ENCODE measurements around the gene SEC24D. TPM values are rescaled to one million over a fixed set of nuclear protein-coding genes. Genes with fewer than 3 reads are reported as not detected.

SEC24D gene
- polyA plus RNA-seq, 1 experiment: 80.3 TPM

DNA sequence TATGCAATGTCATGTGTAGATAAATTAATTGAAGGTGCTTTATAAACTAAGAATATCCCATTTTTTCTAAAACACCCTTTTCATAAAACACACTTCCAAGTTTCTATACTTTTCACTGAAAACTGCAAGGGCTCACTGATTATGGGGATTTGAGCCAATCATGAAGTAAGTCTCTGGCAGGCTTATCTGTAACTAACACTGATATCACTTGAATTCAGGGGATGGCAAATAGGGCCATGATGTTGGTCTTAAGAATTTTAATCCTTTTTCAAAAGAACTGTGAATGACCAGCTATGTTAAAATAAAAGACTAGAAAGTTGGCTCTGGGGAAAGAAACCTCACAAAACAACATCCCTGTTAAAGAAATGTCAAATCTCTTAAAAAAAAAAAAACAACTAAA, 13.0 kb upstream of the SEC24D start:
- TF ChIP-seq, protein P1, sequence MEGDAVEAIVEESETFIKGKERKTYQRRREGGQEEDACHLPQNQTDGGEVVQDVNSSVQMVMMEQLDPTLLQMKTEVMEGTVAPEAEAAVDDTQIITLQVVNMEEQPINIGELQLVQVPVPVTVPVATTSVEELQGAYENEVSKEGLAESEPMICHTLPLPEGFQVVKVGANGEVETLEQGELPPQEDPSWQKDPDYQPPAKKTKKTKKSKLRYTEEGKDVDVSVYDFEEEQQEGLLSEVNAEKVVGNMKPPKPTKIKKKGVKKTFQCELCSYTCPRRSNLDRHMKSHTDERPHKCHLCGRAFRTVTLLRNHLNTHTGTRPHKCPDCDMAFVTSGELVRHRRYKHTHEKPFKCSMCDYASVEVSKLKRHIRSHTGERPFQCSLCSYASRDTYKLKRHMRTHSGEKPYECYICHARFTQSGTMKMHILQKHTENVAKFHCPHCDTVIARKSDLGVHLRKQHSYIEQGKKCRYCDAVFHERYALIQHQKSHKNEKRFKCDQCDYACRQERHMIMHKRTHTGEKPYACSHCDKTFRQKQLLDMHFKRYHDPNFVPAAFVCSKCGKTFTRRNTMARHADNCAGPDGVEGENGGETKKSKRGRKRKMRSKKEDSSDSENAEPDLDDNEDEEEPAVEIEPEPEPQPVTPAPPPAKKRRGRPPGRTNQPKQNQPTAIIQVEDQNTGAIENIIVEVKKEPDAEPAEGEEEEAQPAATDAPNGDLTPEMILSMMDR (IDR thresholded peaks at IDR 0.05; ENCODE audit: insufficient read depth, low read depth, low read length): no peak
- Histone ChIP-seq H3K4me3 (ENCODE audit: low read depth, low read length) (no peak overlapping the region), H3K27me3 (ENCODE audit: control insufficient read depth, insufficient read depth, low read length) (no peaks in the 10 kb centered on the region), H3K36me3 (ENCODE audit: control insufficient read depth, insufficient read depth, low read length) (no peaks in the 10 kb centered on the region)
- ChIA-PET CTCF (interaction anchor here (2.1 kb wide), 1 partner anchor 10 kb away, joined by 5 read pairs; no protein-coding TSS in a partner anchor), POLR2A (no interaction called here)
- no peak for DNase-seq (ENCODE audit: low read depth)

DNA sequence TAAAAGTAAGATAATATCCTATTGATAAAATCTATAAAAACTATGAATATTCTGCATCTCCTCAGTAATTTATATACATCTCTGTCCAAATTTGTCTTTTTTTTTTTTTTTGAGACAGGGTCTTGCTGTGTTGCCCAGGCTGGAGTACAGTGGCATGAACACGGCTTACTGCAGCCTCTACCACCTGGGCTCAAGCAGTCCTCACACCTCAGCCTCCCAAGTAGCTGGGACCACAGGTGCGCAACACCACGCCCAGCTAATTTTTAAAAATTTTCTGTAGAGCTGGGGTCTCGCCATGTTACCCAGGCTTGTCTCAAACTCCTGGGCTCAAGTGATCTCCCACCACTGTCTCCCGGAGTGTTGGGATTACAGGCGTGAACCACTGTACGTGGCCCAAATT, 12.3 kb upstream of the SEC24D start:
- DNase-seq (ENCODE audit: low read depth): no peak
- no peaks in the 10 kb centered on the region for H3K27me3 ChIP-seq (ENCODE audit: control insufficient read depth, insufficient read depth, low read length)
- no peak overlapping the region for H3K4me3 ChIP-seq (ENCODE audit: low read depth, low read length)
- TF ChIP-seq, protein P1 (IDR thresholded peaks at IDR 0.05; ENCODE audit: insufficient read depth, low read depth, low read length): no peak
- ChIA-PET POLR2A (no interaction called here), CTCF (interaction anchor here (2.1 to 3.1 kb wide), 2 partner anchors 11 to 17 kb away, joined by 6 to 10 read pairs; partner anchors contain the start of gene SEC24D)
- no peaks in the 10 kb centered on the region for H3K36me3 ChIP-seq (ENCODE audit: control insufficient read depth, insufficient read depth, low read length)

DNA sequence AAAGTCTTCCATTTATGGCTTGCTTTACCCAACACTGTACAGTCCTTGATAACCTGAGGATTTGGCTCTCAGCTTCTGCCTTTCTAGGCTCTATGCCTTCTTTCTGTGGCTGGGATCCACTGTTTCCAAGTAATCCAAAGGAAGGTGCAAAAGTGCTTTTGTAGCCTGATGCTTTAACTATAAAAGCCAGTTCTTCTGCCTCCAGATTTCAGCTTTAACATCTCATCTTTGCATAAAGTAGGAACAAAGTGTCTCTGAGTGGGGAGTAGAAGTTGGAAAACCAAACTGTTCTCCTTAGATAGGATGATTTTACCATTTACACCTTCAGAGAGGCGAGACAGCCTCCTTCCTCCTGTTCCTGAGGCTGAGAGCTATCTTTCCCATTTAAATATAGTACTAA, 11.1 kb upstream of the SEC24D start:
- TF ChIP-seq, protein P1 (IDR thresholded peaks at IDR 0.05; ENCODE audit: insufficient read depth, low read depth, low read length): no peak
- H3K36me3 ChIP-seq (ENCODE audit: control insufficient read depth, insufficient read depth, low read length): no peaks in the 10 kb centered on the region
- H3K27me3 ChIP-seq (ENCODE audit: control insufficient read depth, insufficient read depth, low read length): no peaks in the 10 kb centered on the region
- DNase-seq (ENCODE audit: low read depth): no peak
- no peak overlapping the region for H3K4me3 ChIP-seq (ENCODE audit: low read depth, low read length)
- POLR2A ChIA-PET: no interaction called here
- CTCF ChIA-PET: interaction anchor here (0.7 to 3.1 kb wide), 3 partner anchors 10 to 18 kb away, joined by 3 to 10 read pairs (median 6); partner anchors contain the start of gene SEC24D

DNA sequence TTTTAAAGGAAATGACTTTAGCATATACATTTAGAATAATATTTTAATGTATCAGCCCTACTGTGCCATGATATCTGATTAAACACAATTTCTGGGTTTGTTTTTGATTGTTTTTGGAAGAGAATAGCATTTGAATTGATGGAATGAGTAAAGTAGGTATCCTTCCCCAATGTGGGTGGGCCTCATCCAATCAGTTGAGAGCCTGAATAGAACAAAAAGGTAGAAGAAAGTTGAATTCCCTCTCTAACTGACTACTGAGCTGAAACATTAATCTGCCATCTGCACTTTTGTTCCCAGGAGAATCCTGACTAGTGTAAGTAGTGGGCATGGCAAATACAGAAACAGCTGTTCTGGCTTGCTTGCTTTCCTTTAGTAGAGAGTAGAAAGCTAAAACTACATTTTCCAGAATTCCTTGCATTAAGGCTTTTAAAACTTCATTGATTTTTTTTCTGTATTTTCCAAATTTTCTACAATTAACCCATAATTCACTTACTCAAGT, 9.7 kb upstream of the SEC24D start:
- DNase-seq (ENCODE audit: low read depth): no peak
- ChIA-PET POLR2A (no interaction called here), CTCF (interaction anchor here (0.7 to 3.1 kb wide), 2 partner anchors 8 to 74 kb away, joined by 3 to 10 read pairs; partner anchors contain the start of gene SEC24D)
- Histone ChIP-seq H3K36me3 (ENCODE audit: control insufficient read depth, insufficient read depth, low read length) (no peaks in the 10 kb centered on the region), H3K27me3 (ENCODE audit: control insufficient read depth, insufficient read depth, low read length) (no peaks in the 10 kb centered on the region), H3K4me3 (ENCODE audit: low read depth, low read length) (no peak overlapping the region)
- TF ChIP-seq, protein P1 (IDR thresholded peaks at IDR 0.05; ENCODE audit: insufficient read depth, low read depth, low read length): no peak

DNA sequence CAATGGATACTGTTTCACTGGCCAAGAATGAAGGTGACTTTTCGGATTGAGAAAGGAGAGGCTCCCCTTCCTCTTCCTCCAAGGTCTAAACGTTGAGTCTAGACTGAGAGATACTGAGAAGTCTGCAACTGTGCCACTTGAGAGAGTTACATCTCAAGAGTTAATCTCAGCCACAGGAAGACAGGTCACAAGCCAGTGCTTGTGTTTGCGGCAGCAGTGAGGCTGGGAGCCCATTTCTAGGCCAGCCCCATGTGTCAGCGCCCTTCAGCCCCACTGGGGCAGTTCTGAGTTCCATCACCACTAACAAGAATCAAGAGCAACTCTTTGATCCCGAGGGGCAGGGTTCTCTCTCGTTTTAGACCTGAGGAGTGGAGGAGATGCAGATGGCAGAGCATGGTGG, 7.3 kb upstream of the SEC24D start:
- no peak overlapping the region for H3K4me3 ChIP-seq (ENCODE audit: low read depth, low read length)
- H3K27me3 ChIP-seq (ENCODE audit: control insufficient read depth, insufficient read depth, low read length): no peaks in the 10 kb centered on the region
- ChIA-PET CTCF (interaction anchor here (0.7 kb wide), 1 partner anchor 18 kb away, joined by 3 read pairs; no protein-coding TSS in a partner anchor), POLR2A (no interaction called here)
- TF ChIP-seq, protein P1 (IDR thresholded peaks at IDR 0.05; ENCODE audit: insufficient read depth, low read depth, low read length): no peak
- no peaks in the 10 kb centered on the region for H3K36me3 ChIP-seq (ENCODE audit: control insufficient read depth, insufficient read depth, low read length)
- no peak for DNase-seq (ENCODE audit: low read depth)

Measured in BJ (cell line).